ENCODE data around the gene HRAS. TPM values are rescaled to one million over a fixed set of nuclear protein-coding genes. Genes with fewer than 3 reads are reported as not detected.

Gene HRAS
- total and polyA plus RNA-seq, 2 of the 13 experiments (the other 11 are each of a cell fraction or from before 2014, with no cell fraction given): 32.9 to 50.0 TPM

- TF ChIP-seq ZNF275 (CRISPR knock-in tag; IDR thresholded peaks at IDR 0.05; ENCODE audit: borderline replicate concordance) (peak; percentile 12; the same call in 1 of the 2 replicates), CREBL2 (CRISPR knock-in tag; IDR thresholded peaks at IDR 0.05; ENCODE audit: borderline replicate concordance) (peak; percentile 24; the same call in 1 of the 2 replicates), REPIN1 (CRISPR knock-in tag; IDR thresholded peaks at IDR 0.05; ENCODE audit: borderline replicate concordance, low read depth) (0 out of 2 replicates have a peak, but pooled peaks have one; percentile 14), ZNF431 (CRISPR knock-in tag; IDR thresholded peaks at IDR 0.05; ENCODE audit: borderline replicate concordance, low read depth) (peak; percentile 84; the same call in 1 of the 2 replicates), TFAP4 (IDR thresholded peaks at IDR 0.05; ENCODE audit: borderline replicate concordance, low read depth) (0 out of 2 replicates have a peak, but pooled peaks have one; percentile 6), ZNF816 (CRISPR knock-in tag; IDR thresholded peaks at IDR 0.05; ENCODE audit: borderline replicate concordance) (peak; percentile 96; the same call in 1 of the 2 replicates), ARID4A (CRISPR knock-in tag; IDR thresholded peaks at IDR 0.05; ENCODE audit: borderline replicate concordance) (peak; percentile 48), ZSCAN20 (CRISPR knock-in tag; IDR thresholded peaks at IDR 0.05; ENCODE audit: borderline replicate concordance) (0 out of 2 replicates have a peak, but pooled peaks have one; percentile 40), SNAPC5 (CRISPR knock-in tag; IDR thresholded peaks at IDR 0.05; ENCODE audit: borderline replicate concordance) (0 out of 2 replicates have a peak, but pooled peaks have one; percentile 48), IRF2 (CRISPR knock-in tag; IDR thresholded peaks at IDR 0.05) (peak; percentile 48; the same call in 1 of the 2 replicates), ZMYM4 (CRISPR knock-in tag; IDR thresholded peaks at IDR 0.05) (peak; percentile 44; the same call in 1 of the 2 replicates), SALL2 (CRISPR knock-in tag; IDR thresholded peaks at IDR 0.05) (peak; percentile 17; the same call in 1 of the 2 replicates), ZNF652 (CRISPR knock-in tag; IDR thresholded peaks at IDR 0.05; ENCODE audit: borderline replicate concordance, low read depth) (0 out of 2 replicates have a peak, but pooled peaks have one; percentile 0), MED8 (CRISPR knock-in tag; IDR thresholded peaks at IDR 0.05; ENCODE audit: insufficient replicate concordance) (peak; percentile 12), ETV5 (CRISPR knock-in tag; IDR thresholded peaks at IDR 0.05; ENCODE audit: borderline replicate concordance) (0 out of 2 replicates have a peak, but pooled peaks have one; percentile 6), DNMT1 (CRISPR knock-in tag; IDR thresholded peaks at IDR 0.05) (0 out of 2 replicates have a peak, but pooled peaks have one; percentile 32), ZNF776 (CRISPR knock-in tag; IDR thresholded peaks at IDR 0.05) (peak; percentile 47; the same call in 1 of the 2 replicates), ZBTB38 (CRISPR knock-in tag; IDR thresholded peaks at IDR 0.05) (peak; percentile 60; the same call in 1 of the 2 replicates), ZBTB7B (CRISPR knock-in tag; IDR thresholded peaks at IDR 0.05) (peak; percentile 11)
These were observed 28.2 kb downstream of the HRAS start, which contains the start of gene RNH1 (continued) for GRCh38 chr11:506995-507726.
